HepG2 (cell line): ENCODE measurements around the gene PCSK6. TPM values are rescaled to one million over a fixed set of nuclear protein-coding genes. Genes with fewer than 3 reads are reported as not detected.
A peak's percentile ranks its signal among the peaks of the same experiment; 100 is the strongest.

Experiments
- ATAC-seq: fragments of 200-7000 bp; cut with Tn5 transposase; 3 replicates; pipeline ENCODE4 v1.9.1; 2020; ENCODE audit warnings: mild to moderate bottlenecking, moderate library complexity
- BruUV-seq: library from RNA; stranded (reverse); fragments of 400-500 nt; replicated peaks from 2 replicates; lab custom pipeline; 2021; lab: Mats Ljungman, UMichigan
- CTCF ChIA-PET: fragments of 300-600 bp; formaldehyde crosslinking; extraction: SDS; loops from one replicate; lab custom pipeline; 2021; ENCODE audit warnings: low total read pairs, inconsistent platforms, low intra/inter-chr PET ratio; lab: Yijun Ruan, JAX
- POLR2A ChIA-PET: fragments of 350-600 bp; sonication (Branson Sonifier 250); formaldehyde crosslinking; loops from one replicate; lab custom pipeline; 2020; ENCODE audit warnings: antibody characterized with exemption, inconsistent platforms; lab: Yijun Ruan, JAX
- DNase-seq: peaks from one replicate; pipeline ENCODE4 v3.0.0-alpha.2; 2015; ENCODE audit warnings: low spot score
- FAIRE-seq: peaks from 3 replicates; lab custom pipeline; 2011; peaks lifted over from hg19 to GRCh38; lab: Jason Lieb, UNC
- H2AFZ ChIP-seq: one replicate; pipeline ENCODE4 v1.6.1; 2011; ENCODE audit warnings: low read length, inconsistent platforms
- H3K27ac ChIP-seq: fragments of 300-600 bp; 3 replicates; pipeline ENCODE4 v1.8.0; 2011; ENCODE audit warnings: mixed run types, mild to moderate bottlenecking, mixed read lengths, low read length, inconsistent platforms; ENCODE audit not compliant: insufficient read depth; ENCODE audit errors: extremely low read length
- H3K27me3 ChIP-seq, 2 experiments: fragments of 200-600 bp in 1 of 2; 2 replicates in 1 of 2; 3 replicates in 1 of 2; pipeline versions ENCODE4 v1.6.0 to v1.8.0; 2011; ENCODE audit warnings: low read length in 2 of 2, mild to moderate bottlenecking in 2 of 2, moderate library complexity in 2 of 2, inconsistent platforms in 1 of 2; ENCODE audit not compliant: insufficient read depth in 2 of 2, control insufficient read depth in 1 of 2
- H3K36me3 ChIP-seq, 2 experiments: fragments of 200-600 bp in 1 of 2; replicated peaks in 1 of 2; 2 replicates in 1 of 2; 3 replicates in 1 of 2; pipeline versions ENCODE4 v1.5.1 to v1.8.0; 2011; ENCODE audit warnings: low read length in 2 of 2, inconsistent platforms in 1 of 2; ENCODE audit not compliant: insufficient read depth in 2 of 2, control insufficient read depth in 1 of 2
- H3K4me1 ChIP-seq: 2 replicates; pipeline ENCODE4 v1.5.1; 2012; ENCODE audit warnings: low read length, inconsistent platforms; ENCODE audit not compliant: insufficient read depth
- H3K4me2 ChIP-seq: 2 replicates; pipeline ENCODE4 v1.6.0; 2011; ENCODE audit warnings: low read depth, low read length, inconsistent platforms
- H3K4me3 ChIP-seq, 3 experiments: fragments of 200-600 bp in 1 of 3; sonication (generic), shearing (Covaris generic) in 1 of 3; replicated peaks in 1 of 3; 2 replicates each; pipeline ENCODE4 v1.5.1; 2011 to 2016; ENCODE audit warnings: low read length in 3 of 3, inconsistent platforms in 2 of 3, low read depth in 2 of 3, mild to moderate bottlenecking in 2 of 3, control low read depth in 1 of 3, mixed read lengths in 1 of 3; ENCODE audit not compliant: insufficient read depth in 1 of 3
- H3K79me2 ChIP-seq: one replicate; pipeline ENCODE4 v1.6.1; 2011; ENCODE audit warnings: low read length, inconsistent platforms; ENCODE audit not compliant: insufficient read depth
- H3K9ac ChIP-seq: 2 replicates; pipeline ENCODE4 v1.6.0; 2011; ENCODE audit warnings: mild to moderate bottlenecking, low read depth, low read length, inconsistent platforms; ENCODE audit not compliant: insufficient read depth
- H3K9me3 ChIP-seq: 2 replicates; pipeline ENCODE4 v1.5.1; 2012; ENCODE audit warnings: mild to moderate bottlenecking, low read length
- H4K20me1 ChIP-seq: 2 replicates; pipeline ENCODE4 v1.6.0; 2011; ENCODE audit warnings: inconsistent platforms, mild to moderate bottlenecking, low read length, moderate library complexity; ENCODE audit not compliant: insufficient read depth
- ATF7 ChIP-seq, 2 experiments: fragments of 450-650 bp in 1 of 2; sonication (generic) in 1 of 2; formaldehyde crosslinking in 1 of 2; IDR thresholded peaks; 2 replicates each; pipeline versions ENCODE4 v1.4.0 to v1.6.1; 2016 to 2020; ENCODE audit warnings: antibody characterized with exemption in 1 of 2, mild to moderate bottlenecking in 1 of 2, missing genetic modification reagents in 1 of 2
- RXRA ChIP-seq: sonication (generic); formaldehyde crosslinking; IDR thresholded peaks from 2 replicates; pipeline ENCODE4 v1.5.1; 2020; ENCODE audit warnings: missing genetic modification reagents
- SALL1 ChIP-seq: sonication (generic); formaldehyde crosslinking; IDR thresholded peaks from 2 replicates; pipeline ENCODE4 v1.8.0; 2022; ENCODE audit warnings: mild to moderate bottlenecking, missing genetic modification reagents
- TMF1 ChIP-seq: sonication (generic); formaldehyde crosslinking; IDR thresholded peaks from 2 replicates; pipeline ENCODE4 v1.8.1; 2022; ENCODE audit warnings: low read depth, missing genetic modification reagents
- ZBTB38 ChIP-seq: sonication (generic); formaldehyde crosslinking; IDR thresholded peaks from 2 replicates; pipeline ENCODE4 v1.5.1; 2020; ENCODE audit warnings: mild to moderate bottlenecking, missing genetic modification reagents
- ZSCAN5A ChIP-seq: sonication (generic); formaldehyde crosslinking; IDR thresholded peaks from 2 replicates; pipeline ENCODE4 v1.8.0; 2022; ENCODE audit warnings: mild to moderate bottlenecking, missing genetic modification reagents, borderline replicate concordance
- WGBS: methylation state at CpG from one replicate; pipeline ENCODE4 v1.1.6; 2017; ENCODE audit warnings: low lambda C conversion rate; 5-methylcytosine and 5-hydroxymethylcytosine counted together
- in situ Hi-C: cut with HindIII; loops from 2 replicates; pipeline ENCODE4 v1.10.0; 2017; ENCODE audit warnings: low pct_unique_long_range_greater_than_20kb; ENCODE audit not compliant: extremely low pct_ligation_motif_present
- intact Hi-C: fragments of 100-400 bp; cut with micrococcal nuclease; formaldehyde crosslinking; loops from one replicate; pipeline ENCODE4 v1.10.0; 2022; ENCODE audit not compliant: unreplicated experiment
- polyA plus RNA-seq, 8 experiments: library from polyadenylated mRNA; depleted of rRNA in 3 of 8; stranded (reverse) in 7 of 8; unstranded in 1 of 8; fragments of >200 nt; fragmentation: Illumina TruSeq in 4 of 8; extraction: Trizol in 4 of 8; gene quantifications; 2 replicates each; pipeline versions ENCODE4 v1.2.1 to v1.2.3, GENCODE V29; 2011 to 2016; ENCODE audit warnings: low read depth in 4 of 8, missing spikeins in 1 of 8, mixed read lengths in 1 of 8; ENCODE audit not compliant: insufficient read depth in 1 of 8
- total RNA-seq, 5 experiments: library from RNA; depleted of rRNA; stranded (reverse); fragments of >200 nt; fragmentation: Illumina TruSeq; extraction: Trizol; gene quantifications; 2 replicates each; pipeline ENCODE4 v1.2.3, GENCODE V29; 2016; ENCODE audit warnings: low read depth in 1 of 5

The PCSK6 gene
- total and polyA plus RNA-seq, 2 of the 13 experiments (the other 11 are each of a cell fraction or from before 2014, with no cell fraction given), result 56.5 to 155 TPM

DNA sequence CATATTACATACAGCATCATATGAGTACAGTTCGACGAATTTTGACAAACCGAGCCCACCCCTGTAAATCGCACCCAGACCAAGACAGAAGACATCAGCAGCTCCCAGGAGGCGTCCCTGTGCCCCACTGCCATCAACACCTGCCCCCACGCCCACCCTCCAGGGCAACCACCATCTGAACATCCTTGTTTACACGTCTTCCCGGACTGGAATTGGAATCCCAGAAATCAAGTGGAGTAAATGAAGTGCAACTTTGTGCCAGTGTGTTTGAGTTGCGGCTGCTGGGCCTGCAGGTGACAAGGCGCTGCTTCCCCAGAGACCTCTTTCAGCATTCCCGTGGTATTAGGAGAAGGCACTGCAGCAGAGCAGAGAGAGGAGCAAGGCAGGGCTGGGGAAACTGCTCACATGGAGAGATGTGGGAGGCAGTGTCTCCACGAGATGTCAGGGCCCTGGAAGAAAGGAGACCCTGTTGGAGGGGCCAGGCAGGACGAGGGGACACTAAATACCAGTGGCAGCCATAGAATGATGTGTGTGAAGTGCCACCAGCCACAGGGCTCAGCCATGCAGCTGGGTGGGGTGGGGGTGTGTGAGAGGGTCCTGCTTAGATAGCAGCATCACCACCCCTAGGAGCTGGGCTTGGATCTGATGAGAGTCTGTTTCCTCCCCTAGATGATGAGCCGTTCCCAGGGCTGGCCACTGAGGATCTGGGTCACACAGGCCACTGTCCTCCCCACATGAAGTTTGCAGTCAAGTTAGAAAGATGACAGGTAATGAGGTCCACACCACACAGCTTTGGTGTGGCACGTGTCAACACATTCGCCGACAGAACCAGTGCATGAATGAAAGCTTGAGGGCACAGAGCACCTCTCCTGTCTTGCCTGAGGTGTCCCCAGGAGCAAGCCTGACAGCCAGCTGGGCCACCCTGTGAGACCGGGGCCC is 33.4 kb upstream of the PCSK6 start:
- ATAC-seq (no peak), FAIRE-seq (no peak), DNase-seq (no peak)
- ChIA-PET CTCF (no interaction called here), POLR2A (interaction anchor here (0.8 to 1.8 kb wide), 2 partner anchors 15 to 23 kb away, joined by 3 to 6 read pairs; no protein-coding TSS in a partner anchor)
- in situ Hi-C loops (no loop called here), intact Hi-C loops (no loop called here)
- Histone ChIP-seq H3K79me2 (no peaks in the 10 kb centered on the region), H3K9ac (no peak overlapping the region), H3K4me3 (no peak overlapping the region), H4K20me1 (no peaks in the 10 kb centered on the region), H3K4me1 (peaks cover 70% of the 10 kb centered on the region), H3K36me3 (no peaks in the 10 kb centered on the region), H3K4me2 (no peak overlapping the region), H3K27me3 (no peaks in the 10 kb centered on the region), H3K27ac (no peak overlapping the region), H3K9me3 (peaks cover 6% of the 10 kb centered on the region), H2AFZ (no peak overlapping the region)
- TF ChIP-seq ATF7 (IDR thresholded peaks at IDR 0.05) (no peak), ATF7 (CRISPR knock-in tag; IDR thresholded peaks at IDR 0.05) (no peak), RXRA (CRISPR knock-in tag) (0 out of 2 replicates have a peak, but pooled peaks have one; percentile 3), ZSCAN5A (CRISPR knock-in tag) (no peak), SALL1 (CRISPR knock-in tag) (no peak)
- WGBS, result 94% methylated on average over 14 of the region's 18 CpGs
- BruUV-seq, result no TSS peak

GRCh38 chr15:101522091-101522490 is 32.6 kb upstream of the PCSK6 start:
- no TSS peak for BruUV-seq
- DNase-seq (no peak), FAIRE-seq (no peak), ATAC-seq (no peak)
- ChIA-PET POLR2A (no interaction called here), CTCF (no interaction called here)
- H3K27ac ChIP-seq, result no peak overlapping the region
- H3K36me3 ChIP-seq, result no peaks in the 10 kb centered on the region
- intact Hi-C loops (no loop called here), in situ Hi-C loops (no loop called here)
- 79% methylated on average over 11 of the region's 11 CpGs for WGBS
- no peak overlapping the region for H3K9ac ChIP-seq
- no peak overlapping the region for H3K4me2 ChIP-seq
- H3K4me1 ChIP-seq, result peaks cover 62% of the 10 kb centered on the region
- no peaks in the 10 kb centered on the region for H3K27me3 ChIP-seq
- TF ChIP-seq ZBTB38 (CRISPR knock-in tag), result peak; percentile 66; the same call in 1 of the 2 replicates
- no peak for TF ChIP-seq TMF1 (CRISPR knock-in tag)
- H4K20me1 ChIP-seq, result no peaks in the 10 kb centered on the region
- H3K4me3 ChIP-seq, result no peak overlapping the region
- H2AFZ ChIP-seq, result no peak overlapping the region
- no peaks in the 10 kb centered on the region for H3K79me2 ChIP-seq
- H3K9me3 ChIP-seq, result peaks cover 14% of the 10 kb centered on the region
